WTC11 (cell line): ENCODE data around the gene PIP4K2A.

ENCODE experiments used
- JUN ChIP-seq: sonication (generic); formaldehyde crosslinking; IDR thresholded peaks from 2 replicates; pipeline ENCODE4 v1.8.0; 2023; ENCODE audit warnings: mild to moderate bottlenecking, missing genetic modification reagents
- RELA ChIP-seq: sonication (generic); formaldehyde crosslinking; IDR thresholded peaks from 2 replicates; pipeline ENCODE4 v1.8.1; 2022; ENCODE audit warnings: missing genetic modification reagents, mild to moderate bottlenecking, borderline replicate concordance
- ZNF138 ChIP-seq: sonication (generic); formaldehyde crosslinking; conservative IDR thresholded peaks from 2 replicates; pipeline ENCODE4 v1.8.1; 2022; ENCODE audit warnings: mild to moderate bottlenecking, moderate library complexity, missing genetic modification reagents
- TF ChIP-seq, protein P1 (sequence below): fragments of 200-600 bp; IDR thresholded peaks from 2 replicates; pipeline ENCODE4 v1.8.0; 2022; ENCODE audit warnings: antibody characterized with exemption
- TF ChIP-seq, protein P2 (sequence below): sonication (generic); formaldehyde crosslinking; IDR thresholded peaks from 2 replicates; pipeline ENCODE4 v1.8.0; 2022; ENCODE audit warnings: mild to moderate bottlenecking, missing genetic modification reagents
- TF ChIP-seq, protein P3 (sequence below): sonication (generic); formaldehyde crosslinking; IDR thresholded peaks from 2 replicates; pipeline ENCODE4 v1.8.1; 2023; ENCODE audit warnings: mild to moderate bottlenecking, missing genetic modification reagents, moderate library complexity

DNA sequence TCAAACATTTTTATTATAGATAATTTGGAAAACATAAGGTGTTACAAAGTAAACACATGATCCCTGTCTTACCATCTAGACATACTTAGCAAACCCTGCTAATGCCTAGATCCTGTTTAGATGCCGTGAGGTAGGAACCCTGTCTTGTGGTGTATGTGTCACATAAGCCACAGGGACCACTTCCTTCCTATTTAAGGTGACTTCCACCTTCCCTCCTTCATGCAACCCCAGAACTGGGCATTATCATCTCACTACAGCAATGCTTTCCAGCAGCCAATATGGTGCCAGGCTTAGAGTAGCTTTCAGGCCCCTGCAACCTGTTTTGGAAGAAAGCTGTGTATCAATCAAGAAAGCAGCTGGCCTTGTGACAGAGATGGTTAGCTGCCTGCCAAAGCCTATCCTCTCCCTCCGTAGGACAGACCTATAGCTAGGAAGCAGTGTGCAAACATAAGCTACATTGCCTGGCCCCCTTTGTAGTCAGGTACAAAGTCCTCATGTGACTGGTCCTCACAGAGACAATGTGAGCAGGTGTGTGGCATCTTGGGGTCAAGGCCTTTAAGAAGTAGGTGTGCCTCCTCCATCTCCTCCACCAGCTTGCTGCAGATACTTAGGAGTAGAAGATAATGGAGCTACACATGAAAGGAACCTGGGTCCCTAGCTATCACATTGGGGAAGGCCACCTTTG is 222.3 kb downstream of the PIP4K2A start:
- TF ChIP-seq ZNF138 (CRISPR knock-in tag) (no peak), JUN (CRISPR knock-in tag) (no peak), RELA (CRISPR knock-in tag) (no peak)
- TF ChIP-seq, protein P1, sequence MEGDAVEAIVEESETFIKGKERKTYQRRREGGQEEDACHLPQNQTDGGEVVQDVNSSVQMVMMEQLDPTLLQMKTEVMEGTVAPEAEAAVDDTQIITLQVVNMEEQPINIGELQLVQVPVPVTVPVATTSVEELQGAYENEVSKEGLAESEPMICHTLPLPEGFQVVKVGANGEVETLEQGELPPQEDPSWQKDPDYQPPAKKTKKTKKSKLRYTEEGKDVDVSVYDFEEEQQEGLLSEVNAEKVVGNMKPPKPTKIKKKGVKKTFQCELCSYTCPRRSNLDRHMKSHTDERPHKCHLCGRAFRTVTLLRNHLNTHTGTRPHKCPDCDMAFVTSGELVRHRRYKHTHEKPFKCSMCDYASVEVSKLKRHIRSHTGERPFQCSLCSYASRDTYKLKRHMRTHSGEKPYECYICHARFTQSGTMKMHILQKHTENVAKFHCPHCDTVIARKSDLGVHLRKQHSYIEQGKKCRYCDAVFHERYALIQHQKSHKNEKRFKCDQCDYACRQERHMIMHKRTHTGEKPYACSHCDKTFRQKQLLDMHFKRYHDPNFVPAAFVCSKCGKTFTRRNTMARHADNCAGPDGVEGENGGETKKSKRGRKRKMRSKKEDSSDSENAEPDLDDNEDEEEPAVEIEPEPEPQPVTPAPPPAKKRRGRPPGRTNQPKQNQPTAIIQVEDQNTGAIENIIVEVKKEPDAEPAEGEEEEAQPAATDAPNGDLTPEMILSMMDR, result no peak
- TF ChIP-seq, protein P2, sequence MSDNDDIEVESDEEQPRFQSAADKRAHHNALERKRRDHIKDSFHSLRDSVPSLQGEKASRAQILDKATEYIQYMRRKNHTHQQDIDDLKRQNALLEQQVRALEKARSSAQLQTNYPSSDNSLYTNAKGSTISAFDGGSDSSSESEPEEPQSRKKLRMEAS (CRISPR knock-in tag), result no peak
- TF ChIP-seq, protein P3, sequence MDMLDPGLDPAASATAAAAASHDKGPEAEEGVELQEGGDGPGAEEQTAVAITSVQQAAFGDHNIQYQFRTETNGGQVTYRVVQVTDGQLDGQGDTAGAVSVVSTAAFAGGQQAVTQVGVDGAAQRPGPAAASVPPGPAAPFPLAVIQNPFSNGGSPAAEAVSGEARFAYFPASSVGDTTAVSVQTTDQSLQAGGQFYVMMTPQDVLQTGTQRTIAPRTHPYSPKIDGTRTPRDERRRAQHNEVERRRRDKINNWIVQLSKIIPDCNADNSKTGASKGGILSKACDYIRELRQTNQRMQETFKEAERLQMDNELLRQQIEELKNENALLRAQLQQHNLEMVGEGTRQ, result no peak
